ENCODE measurements around the gene CENPE.
A peak's percentile ranks its signal among the peaks of the same experiment; 100 is the strongest.

CENPE gene

GRCh38 chr4:103123114-103123513, 75.0 kb downstream of the CENPE start:
- no peak for DNase-seq (ENCODE audit: low spot score)

GRCh38 chr4:103118166-103118565, 80.0 kb downstream of the CENPE start:
- no peak for DNase-seq (ENCODE audit: low spot score)

GRCh38 chr4:103111598-103111997, 86.5 kb downstream of the CENPE start:
- DNase-seq (ENCODE audit: low spot score): no peak

- no peak for DNase-seq (ENCODE audit: low spot score)
These were observed 89.6 kb downstream of the CENPE start for GRCh38 chr4:103108542-103108941.

DNA sequence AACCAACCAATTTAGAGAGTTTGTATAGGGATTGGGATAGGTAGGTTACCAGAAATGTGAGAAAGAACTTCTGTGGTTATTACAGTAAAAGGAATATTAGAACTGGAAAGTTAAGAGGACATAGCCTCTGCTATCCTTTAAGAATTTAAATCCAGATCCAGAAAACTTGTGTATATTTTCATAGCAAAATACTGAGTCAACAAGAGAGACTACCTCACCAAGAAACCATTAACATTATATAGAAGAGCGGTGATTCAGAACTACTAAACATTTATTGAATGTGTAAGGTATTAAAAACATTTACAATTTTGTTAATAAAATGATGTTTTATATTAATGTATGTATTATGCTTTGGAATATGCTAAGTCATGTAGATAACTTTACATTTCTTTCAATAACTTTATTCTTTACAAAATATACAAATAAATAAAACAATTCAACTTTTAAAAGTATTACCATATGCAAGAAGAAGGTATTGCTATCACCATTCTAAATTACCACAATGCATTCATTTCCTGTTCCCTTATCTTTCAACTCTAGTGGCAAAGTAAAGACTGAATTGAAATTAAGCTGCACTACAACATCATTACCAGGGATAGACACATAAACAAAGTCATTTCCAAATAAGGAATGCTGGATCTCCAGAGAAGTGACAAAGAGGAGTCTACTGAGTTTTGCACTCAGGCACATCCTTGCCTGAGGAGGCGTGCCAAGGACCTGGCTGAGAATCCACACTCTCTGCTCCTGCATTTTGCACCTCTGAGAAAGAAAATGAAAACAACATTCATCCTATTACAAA, 92.4 kb downstream of the CENPE start:
- DNase-seq (ENCODE audit: low spot score): no peak

DNA sequence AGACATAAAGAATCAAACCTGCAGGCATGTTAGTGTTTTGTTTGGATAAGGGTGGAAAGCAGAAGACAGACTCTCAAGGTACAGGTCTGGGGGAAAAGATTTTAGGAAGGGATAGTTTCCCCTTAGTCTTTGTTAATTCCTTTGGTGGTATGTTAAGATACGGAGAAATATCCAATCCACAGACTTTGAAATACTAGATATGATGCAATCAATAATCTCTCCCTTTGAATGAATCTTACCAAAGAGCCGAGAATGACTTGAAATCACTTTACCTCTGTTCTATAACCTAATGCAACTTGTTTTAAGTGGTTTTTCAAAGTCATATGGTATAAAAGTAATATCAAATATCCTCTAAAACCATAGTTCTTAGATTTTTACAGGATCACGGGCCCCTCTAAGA, 93.3 kb downstream of the CENPE start:
- no peak for DNase-seq (ENCODE audit: low spot score)

- DNase-seq (ENCODE audit: low spot score): no peak
These were observed 97.5 kb downstream of the CENPE start for GRCh38 chr4:103100691-103101090.

- peak; percentile 98 for DNase-seq (ENCODE audit: low spot score)
These were observed 98.3 kb downstream of the CENPE start, which contains the start of gene BDH2 for GRCh38 chr4:103099691-103100392. Gene BDH2, minus strand, starts transcription at chr4:103099834. Its CDS starts 3,580 bp downstream, at chr4:103096254.

DNA sequence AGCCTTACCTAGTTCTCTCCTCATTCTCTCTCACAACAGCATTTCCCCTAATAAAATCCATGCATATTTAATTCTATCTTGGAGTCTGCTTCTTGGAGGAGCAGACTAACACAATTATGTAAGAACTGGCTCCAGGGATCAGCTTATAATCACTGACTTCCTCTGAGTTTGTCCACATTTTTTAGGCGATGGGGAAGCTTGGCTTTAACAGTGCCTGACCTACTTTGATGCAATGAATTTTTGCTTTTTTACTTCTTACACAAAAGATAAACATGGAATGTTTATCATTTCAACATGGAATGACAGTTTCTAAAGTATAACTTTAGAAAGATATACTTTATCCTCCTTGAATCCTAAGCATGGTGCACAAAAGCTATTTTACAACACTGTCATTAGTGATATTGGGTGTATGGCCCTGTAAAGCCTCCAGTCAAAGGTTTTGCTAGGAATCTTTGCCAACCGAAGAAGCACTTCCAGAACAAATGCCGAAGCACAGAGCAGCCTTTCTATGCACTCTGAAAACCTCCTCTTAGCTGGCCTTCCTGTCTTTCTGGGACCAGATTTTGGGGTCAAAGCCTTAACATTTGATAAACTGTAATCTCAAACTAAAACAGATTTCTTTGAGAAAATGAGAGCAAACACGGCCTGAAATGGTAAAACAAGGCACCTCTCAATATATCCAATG, 99.2 kb downstream of the CENPE start:
- peak; percentile 64 for DNase-seq (ENCODE audit: low spot score)

GRCh38 chr4:103098341-103098740, 99.8 kb downstream of the CENPE start:
- DNase-seq (ENCODE audit: low spot score): no peak

- no peak for DNase-seq (ENCODE audit: low spot score)
These were observed 101.0 kb downstream of the CENPE start for GRCh38 chr4:103097112-103097511.

GRCh38 chr4:103095080-103095479, 103.1 kb downstream of the CENPE start:
- DNase-seq (ENCODE audit: low spot score): peak; percentile 90

- DNase-seq (ENCODE audit: low spot score): no peak
These were observed 105.9 kb downstream of the CENPE start for GRCh38 chr4:103092245-103092644.

DNA sequence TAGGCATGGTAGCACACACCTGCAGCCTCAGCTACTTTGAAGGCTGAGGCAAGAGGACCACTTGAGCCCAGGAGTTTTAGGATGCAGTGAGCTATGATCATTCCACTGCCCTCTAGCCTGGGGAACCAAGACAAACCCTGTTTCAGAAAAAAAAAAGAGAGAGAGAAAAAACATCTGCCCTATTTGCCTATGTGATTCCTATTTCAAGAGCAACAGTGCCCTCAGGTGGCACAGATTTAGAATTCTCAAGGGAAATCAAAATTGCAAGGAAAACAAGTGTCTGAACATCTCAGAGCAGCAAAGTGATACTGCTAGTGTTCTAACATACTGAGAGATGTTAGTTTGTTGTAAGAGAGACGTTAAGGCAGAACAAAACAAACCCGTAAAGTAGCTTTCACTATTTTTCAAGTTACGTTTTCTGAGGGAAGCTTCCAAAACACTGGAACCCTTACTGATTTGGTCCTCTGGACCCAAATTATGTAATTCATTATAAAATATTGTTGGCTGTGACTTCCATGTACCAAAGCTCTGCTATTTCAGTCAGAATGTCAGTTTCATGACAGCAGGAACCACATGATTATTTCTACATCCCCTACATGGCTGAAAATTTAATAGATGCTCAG, 106.4 kb downstream of the CENPE start:
- DNase-seq (ENCODE audit: low spot score): peak; percentile 94

- DNase-seq (ENCODE audit: low spot score): no peak
These were observed 108.7 kb downstream of the CENPE start for GRCh38 chr4:103089481-103089880.

- no peak for DNase-seq (ENCODE audit: low spot score)
These were observed 111.6 kb downstream of the CENPE start for GRCh38 chr4:103086551-103086950.

- no peak for DNase-seq (ENCODE audit: low spot score)
These were observed 112.5 kb downstream of the CENPE start for GRCh38 chr4:103085555-103086196.

GRCh38 chr4:103079621-103080020, 118.5 kb downstream of the CENPE start:
- DNase-seq (ENCODE audit: low spot score): no peak

DNA sequence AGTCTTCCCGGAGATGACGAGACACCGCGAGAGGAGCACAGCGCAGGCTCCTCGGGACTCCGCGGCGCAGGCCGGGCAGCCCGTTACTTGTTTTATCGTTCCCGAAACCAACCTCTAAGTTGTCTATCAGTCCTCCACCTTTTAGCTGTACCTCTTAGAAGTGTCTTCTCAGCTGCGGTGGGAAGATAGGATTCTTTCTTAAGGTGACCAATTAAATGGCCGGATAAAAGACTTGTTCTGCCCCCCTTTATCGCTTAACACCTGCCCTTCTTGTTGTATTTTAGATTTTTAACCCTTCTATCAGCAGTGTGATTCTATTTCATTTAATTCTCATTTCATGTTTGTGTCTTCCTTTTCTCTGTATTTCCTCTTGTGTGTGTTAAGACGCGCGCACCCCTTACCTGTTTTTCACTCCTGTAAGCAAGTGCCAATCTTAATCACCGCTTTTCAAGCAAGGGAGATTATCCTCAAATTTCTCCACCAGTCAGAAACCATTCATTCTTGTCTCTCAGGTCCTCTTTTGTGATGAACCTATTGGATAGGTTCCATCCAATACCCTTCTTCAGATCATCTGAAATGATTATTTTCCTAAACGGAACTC, 121.3 kb downstream of the CENPE start, which contains the start of gene SLC9B2:
Gene SLC9B2 (minus strand): TSS at position 15 of the 601 bp plus-strand sequence. CDS start 9,211 bp downstream, outside the sequence.
- DNase-seq (ENCODE audit: low spot score): no peak

DNA sequence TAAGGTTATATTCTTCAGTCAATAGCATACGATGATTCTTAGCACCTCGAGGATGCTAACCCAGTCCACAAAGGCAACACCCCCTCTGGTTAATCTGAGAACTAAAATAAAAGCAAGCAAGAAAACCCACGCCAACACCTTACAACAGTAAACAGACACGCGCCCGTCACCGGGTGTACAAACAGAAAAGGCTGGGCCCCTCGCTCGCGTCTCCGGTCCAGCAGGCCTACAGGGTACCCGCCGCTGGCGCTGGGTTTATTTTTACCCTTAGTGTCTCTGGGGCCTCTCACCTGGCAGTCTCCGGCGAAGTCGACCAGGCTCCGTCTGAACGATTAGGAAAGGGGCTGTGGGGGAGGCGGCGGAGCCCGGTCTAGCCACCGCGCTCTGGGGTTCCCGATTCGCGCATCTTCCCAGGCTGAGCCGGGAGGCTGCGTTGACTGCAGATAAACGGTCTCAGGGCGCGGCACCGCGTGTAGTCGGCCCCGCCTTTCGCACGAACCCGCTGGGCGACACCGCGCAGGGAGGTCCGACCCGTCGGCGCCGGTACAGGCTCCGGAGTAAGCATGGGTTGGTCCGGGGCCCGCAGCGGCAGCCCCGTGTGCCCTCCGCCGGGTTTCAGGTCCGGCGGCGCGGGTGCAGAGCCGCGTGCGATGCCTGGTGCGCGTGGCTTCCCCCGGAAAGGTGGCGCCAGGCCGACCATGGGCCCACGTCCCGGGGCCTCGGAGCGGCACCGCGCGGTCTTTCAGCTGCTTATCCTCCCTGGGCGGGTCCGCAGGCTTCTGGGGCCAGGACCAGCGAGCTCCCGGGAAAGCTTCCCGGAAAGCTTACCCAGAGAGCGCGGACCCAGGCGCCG, 122.0 kb downstream of the CENPE start:
- peak; percentile 37 for DNase-seq (ENCODE audit: low spot score)

Measured in pons (tissue), 1 donor.